ENCODE results near the gene ZC3H7A.

DNA sequence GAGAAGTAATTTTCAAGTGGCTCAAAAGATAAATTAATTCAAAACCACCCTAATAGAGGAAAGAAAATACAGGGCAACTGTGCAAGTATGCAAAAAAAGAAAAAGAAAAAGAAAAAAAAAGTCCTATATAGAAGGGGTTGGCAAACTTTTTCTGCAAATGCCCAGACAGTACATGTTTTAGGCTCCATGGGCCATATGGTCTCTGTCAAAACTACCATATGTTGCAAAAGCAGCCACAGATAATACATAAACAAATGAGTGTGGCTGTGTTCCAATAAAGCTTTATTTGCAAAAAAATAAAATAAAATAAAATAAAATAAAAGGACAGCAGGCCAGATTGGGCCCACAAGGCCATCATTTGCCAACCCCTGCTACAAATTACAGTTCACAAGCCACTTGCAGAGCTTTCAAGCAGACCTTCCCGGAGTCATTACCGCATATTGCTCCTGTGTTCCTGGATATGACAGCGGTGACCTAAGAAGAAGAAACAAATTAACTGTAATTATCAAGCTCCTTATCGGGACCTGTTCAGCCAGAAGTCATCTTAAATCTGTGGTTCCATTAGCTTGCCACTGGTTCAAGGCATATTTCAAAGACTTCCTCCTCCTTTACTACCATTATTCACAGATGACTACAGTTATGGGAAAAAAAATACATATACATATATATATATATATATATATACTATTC is 15.9 kb downstream of the ZC3H7A start:
- TF ChIP-seq, protein P1, sequence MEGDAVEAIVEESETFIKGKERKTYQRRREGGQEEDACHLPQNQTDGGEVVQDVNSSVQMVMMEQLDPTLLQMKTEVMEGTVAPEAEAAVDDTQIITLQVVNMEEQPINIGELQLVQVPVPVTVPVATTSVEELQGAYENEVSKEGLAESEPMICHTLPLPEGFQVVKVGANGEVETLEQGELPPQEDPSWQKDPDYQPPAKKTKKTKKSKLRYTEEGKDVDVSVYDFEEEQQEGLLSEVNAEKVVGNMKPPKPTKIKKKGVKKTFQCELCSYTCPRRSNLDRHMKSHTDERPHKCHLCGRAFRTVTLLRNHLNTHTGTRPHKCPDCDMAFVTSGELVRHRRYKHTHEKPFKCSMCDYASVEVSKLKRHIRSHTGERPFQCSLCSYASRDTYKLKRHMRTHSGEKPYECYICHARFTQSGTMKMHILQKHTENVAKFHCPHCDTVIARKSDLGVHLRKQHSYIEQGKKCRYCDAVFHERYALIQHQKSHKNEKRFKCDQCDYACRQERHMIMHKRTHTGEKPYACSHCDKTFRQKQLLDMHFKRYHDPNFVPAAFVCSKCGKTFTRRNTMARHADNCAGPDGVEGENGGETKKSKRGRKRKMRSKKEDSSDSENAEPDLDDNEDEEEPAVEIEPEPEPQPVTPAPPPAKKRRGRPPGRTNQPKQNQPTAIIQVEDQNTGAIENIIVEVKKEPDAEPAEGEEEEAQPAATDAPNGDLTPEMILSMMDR (conservative IDR thresholded peaks at IDR 0.05 in 1 of 2, IDR thresholded peaks at IDR 0.05 in 1 of 2; ENCODE audit: low read depth in 1 of 2, low read length in 2 of 2): no peak
- no peak for TF ChIP-seq EZH2 (IDR thresholded peaks at IDR 0.05; ENCODE audit: low read length, missing control alignments)
